Activated T-cell treated with anti-CD3 and anti-CD28 coated beads for 1 hour (primary cell): ENCODE data around the gene KMT2B.
A peak's percentile ranks its signal among the peaks of the same experiment; 100 is the strongest.
"Not testable (repeated sequence)": the region's sequence is repeated elsewhere in the genome, so short reads cannot be mapped to it uniquely, and the experiment has no call there.

Experiments used
- DNase-seq: peaks from one replicate; pipeline ENCODE4 v3.0.0-alpha.2; 2020; ENCODE audit warnings: low read depth

KMT2B gene

DNA sequence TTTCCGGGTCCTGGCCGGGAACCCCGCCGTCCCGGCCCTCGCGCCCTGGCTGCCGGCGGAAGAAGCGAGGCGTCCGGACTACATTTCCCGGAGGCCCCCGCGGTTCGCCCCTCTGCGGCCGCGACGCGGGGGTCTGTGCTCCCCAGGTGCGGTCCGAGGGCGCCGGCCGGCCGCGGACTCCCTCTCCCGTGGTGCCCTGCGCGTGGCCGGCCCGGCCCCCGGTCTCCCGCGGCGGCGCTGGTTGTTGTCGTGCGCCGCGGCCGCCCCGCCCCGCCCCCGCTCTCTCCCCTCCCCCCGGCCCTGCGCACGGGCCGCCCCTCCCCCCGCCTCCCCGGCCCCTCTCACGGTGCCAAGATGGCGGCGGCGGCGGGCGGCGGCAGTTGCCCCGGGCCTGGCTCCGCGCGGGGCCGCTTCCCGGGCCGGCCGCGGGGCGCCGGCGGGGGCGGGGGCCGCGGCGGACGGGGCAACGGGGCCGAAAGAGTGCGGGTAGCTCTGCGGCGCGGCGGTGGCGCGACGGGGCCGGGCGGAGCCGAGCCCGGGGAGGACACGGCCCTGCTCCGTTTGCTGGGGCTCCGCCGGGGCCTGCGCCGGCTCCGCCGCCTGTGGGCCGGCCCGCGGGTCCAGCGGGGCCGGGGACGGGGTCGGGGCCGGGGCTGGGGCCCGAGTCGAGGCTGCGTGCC is at the start of gene KMT2B:
Gene KMT2B (plus strand): TSS at position 339 of the 680 bp plus-strand sequence. CDS start 16 bp downstream, at position 355.
- no peak for DNase-seq

GRCh38 chr19:35669566-35669965 is 48.2 kb upstream of the KMT2B start:
- no peak for DNase-seq

DNA sequence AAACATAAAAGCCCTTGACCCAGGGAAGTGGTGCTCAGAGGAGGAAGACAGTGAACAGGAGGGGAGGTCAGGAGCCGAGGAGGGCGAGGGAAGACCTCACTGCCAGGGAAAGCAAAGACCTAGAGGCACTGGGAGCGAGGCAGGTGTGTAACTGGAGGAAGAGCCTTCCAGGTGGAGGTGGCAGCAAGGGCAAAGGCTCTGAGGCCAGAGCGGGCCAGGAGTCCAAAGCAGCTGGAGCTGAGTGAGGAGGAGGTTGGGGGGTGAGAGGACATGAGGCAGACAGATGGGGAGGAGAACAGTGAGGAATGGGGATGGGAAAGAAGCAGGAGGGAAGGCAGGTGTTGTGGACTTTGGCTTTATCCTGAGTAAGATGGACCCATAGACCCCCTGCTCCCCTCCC is 47.8 kb upstream of the KMT2B start:
- DNase-seq, result no peak

GRCh38 chr19:35670686-35671085 is 47.1 kb upstream of the KMT2B start:
- no peak for DNase-seq

DNA sequence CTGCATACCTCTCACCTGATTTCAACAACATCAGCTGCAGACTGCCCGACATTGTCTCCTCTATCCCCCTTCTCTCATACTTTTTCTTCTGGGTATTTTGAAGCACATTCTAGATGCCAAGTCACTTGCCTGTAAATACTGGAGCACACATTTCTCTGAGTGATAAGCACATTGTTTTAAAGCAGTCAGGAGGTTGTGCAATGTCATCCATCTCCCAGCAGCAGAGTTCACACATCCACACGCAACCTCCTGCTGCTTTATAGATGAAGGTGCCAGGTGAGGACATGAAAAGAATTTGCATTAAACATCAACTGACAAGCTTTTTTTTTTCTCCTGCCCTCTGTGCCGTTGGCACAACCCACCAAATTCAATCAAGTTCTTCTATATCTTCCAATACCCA is 46.0 kb upstream of the KMT2B start:
- DNase-seq, result no peak

DNA sequence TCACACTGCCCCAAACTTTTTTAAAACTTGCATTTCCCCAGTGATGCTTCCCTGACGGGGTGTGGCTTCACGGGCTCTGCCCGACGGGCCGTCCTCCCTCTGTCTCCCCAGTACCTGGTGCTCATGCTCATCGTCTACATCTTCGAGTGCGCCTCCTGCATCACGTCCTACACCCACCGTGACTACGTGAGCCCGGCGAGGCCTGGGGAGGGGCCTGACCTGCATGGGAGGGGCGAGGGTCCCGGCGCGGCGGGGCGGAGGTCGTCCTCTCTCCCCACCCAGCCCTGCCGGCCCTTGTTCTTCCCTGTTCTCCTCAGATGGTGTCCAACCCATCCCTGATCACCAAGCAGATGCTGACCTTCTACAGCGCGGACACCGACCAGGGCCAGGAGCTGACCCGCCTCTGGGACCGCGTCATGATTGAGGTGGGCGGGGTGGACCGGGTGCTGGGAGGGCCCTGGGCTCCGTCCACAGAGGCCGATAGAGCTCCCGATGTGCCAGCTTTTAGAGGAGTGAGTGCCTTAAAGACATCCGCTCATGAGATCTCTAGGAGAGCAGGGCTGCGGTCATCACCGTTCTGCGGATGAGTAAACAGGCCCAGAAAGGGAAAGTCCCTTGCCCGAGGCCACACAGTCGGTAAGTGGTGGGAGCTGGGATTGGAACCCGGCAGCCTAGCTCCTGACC is 44.5 kb upstream of the KMT2B start:
- DNase-seq, result peak; percentile 9

GRCh38 chr19:35675589-35676140 is 42.1 kb upstream of the KMT2B start:
- no peak for DNase-seq

- DNase-seq, result no peak
Measured at GRCh38 chr19:35689836-35690235, 28.0 kb upstream of the KMT2B start.

DNA sequence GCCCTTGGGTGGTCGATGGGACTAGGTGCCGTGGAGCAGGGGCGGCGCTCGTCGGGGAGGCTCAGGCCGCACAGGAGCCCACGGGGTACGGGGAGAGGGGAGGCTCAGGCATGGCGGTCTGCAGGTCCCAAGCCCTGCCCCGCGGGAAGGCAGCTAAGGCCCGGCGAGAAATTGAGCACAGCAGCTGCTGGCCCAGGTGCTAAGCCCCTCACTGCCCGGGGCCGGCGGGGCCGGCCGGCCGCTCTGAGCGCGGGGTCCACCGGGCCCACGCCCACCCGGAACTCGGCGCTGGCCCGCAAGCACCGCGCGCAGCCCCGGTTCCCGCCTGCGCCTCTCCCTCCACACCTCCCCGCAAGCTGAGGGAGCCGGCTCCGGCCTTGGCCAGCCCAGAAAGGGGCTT is 26.7 kb upstream of the KMT2B start:
- not testable (repeated sequence) for DNase-seq

DNA sequence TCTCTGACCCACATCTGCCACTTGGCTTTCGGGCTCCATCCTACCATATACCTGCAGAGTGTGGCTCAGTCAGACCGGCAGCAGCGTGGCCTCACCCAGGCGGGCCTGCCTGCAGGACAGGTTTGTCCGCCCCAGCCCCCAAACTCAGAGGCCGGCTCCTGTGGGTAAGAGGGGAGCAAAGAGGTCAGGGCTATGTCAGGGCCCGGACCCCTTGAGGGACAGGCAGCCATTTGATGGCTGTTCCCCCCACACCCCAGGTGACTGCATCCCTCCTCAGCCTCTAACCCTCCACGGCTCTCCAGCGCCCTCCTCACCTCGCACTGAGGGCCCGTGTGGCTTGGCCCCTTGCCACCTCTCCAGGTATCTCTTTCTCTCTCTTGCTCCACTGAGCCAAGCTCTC is 25.8 kb upstream of the KMT2B start:
- DNase-seq, result no peak

DNA sequence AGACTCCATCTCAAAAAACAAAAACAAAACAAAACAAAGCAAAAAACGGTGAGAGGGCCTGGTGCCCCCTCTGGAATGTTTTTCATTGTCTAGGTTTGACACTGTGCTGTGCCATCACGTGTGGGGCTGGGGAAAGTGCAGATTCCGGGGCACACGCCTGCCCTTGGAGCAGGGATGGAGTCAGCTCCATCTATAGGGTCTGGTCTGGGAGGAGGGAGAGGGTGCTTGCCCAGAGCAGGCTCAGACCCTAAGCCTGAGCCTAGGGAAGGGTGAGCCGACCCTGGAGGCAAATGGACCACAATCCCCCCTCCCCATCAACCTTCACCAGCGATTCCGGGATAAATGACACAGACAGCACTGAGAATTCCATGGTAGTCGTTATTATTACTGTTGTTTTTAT is 24.4 kb upstream of the KMT2B start:
- DNase-seq, result no peak

GRCh38 chr19:35693835-35694599 is 23.8 kb upstream of the KMT2B start:
- peak; percentile 82 for DNase-seq

DNA sequence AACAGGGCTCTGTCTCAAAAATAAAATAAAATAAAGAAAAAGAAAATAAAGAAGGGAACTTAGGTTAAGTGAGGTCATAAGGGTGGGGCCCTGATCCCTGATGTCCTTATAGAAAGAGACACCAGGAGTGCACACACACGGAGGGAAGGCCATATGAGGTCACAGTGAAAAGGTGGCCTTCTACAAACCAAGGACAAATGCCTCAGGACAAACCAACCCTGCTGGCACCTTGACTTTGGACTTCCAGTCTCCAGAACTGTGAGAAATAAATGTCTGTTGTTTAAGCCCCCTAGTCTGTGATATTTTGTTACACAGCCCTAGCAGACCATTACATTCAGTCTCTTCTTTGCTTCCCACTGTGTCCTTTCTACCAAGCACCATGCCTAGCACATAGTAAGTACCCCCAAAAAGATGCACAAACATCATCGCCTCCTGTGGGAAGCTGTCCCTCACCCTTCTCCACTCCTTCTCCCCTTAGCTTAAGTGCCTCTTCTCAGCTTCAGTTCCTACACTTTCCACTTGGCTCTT is 21.8 kb upstream of the KMT2B start:
- DNase-seq, result no peak

DNA sequence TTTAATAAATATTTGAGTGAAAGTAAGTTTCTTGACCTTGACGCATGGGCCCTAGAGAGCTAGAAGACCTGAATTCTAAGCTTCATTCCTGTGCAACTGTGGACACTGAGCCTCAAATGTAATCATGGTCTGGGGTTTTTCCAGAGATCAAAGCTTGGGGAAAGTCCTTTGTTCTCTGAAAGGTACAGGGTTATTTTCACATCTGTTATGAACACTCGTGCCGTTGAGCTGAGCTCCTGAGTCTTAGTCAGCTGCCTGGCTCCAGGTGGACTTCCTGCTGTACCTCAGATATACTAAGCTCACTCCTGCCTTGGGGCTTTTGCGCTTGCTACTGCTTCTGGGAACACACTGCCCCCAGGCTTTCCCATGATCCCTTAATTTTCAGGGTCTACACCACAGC is 21.0 kb upstream of the KMT2B start:
- no peak for DNase-seq

DNA sequence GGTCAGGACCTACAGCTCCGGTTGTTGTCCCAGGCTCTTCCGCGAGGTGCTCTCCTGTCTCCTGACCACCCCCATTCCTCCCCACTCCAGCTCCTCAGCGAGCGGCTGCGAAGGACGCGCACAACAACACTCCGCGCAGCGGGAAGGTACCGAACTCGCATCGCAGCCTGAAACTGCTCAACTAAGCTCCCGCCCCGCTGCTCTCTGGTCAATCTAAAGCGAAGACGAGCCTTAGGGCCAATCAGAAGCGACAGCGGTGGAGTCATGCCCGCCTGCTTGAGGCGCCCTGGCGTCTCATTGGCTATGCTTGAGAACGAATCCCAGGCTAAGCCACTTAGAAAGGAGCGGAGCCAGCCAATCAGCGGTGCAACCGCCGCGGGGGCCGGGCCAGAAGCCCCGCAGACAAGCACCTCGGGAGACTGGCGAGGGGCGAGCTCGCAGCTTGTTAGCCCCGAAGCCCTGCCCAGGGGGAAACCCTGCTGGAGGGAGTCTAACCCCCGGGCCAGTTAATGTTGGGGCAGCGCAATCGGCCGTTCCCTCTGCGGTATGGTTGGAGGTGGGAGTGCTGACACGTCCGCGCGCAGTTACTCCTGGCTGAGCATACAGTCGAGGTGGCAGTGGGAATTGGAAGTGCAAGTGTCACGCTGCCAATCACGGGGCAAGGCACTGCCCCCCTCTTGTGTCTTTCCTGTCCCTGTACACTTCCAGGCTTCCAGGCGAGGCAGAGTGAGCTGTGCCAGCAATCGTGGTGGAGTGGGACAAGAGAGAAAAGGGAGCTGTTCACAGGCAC is 15.4 kb upstream of the KMT2B start:
- DNase-seq, result peak; percentile 80

DNA sequence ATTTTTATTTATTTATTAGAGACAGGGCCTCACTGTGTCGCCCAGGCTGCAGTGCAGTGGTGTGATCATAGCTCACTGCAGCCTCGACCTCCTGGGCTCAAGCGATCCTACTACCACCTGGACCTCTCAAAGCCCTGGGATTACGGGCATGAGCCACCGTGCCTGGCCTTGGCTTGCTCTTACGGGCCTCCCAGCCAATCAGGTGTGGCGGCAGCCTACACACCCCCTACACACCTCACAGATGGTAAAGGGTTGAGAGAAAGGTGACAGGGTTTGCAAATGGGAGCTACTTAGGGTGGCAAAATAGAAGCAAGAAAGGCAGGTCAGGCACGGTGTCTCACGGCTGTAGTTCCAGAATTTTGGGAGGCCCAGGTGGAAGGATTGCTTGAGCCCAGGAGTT is 14.5 kb upstream of the KMT2B start:
- DNase-seq, result no peak

GRCh38 chr19:35704218-35704617 is 13.6 kb upstream of the KMT2B start, which contains the start of gene ZBTB32:
ZBTB32 (plus strand) TSS chr19:35704558; CDS start chr19:35714627, 10,069 bp downstream.
- no peak for DNase-seq

- DNase-seq, result no peak
Measured at GRCh38 chr19:35708391-35708790, 9.4 kb upstream of the KMT2B start.

GRCh38 chr19:35710784-35711723 is 6.7 kb upstream of the KMT2B start:
- DNase-seq, result no peak
